Dedifferentiated amniotic fluid mesenchymal stem cell (primary cell): ENCODE results near the gene OR2AT4.
"Not testable (repeated sequence)": the region's sequence is repeated elsewhere in the genome, so short reads cannot be mapped to it uniquely, and the experiment has no call there.

Experiments used
- DNase-seq: peaks from one replicate; pipeline ENCODE4 v3.0.0-alpha.2; 2016; ENCODE audit errors: extremely low spot score

Gene OR2AT4

DNA sequence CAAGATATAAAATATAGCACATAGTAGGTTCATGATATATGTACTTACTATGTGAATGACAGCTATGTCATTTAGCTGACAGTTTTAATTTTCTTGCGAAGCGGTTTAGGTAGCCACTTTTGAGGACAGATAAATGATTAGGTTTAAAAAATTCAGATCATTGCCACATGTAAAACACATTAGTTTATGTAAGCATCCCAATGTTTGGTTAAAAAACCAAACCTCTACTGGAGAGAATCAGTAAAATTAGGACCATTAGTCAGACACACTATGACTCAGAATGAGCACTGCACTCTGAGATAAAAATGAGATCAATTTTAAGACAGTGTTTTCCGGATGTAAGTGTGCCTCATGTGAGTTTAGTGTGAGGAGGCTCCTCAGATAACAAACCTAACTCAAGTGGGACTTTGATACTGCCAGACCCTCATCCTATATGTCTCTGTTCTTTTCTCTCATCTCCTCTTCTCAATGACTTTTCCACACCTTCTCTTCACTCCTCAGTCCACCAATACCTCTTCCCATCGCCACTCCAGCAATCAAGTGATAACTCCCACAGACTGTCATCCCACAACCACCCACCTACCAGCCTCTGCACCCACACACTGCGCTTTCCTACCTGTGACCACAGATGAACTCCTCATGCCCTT, 6.8 kb upstream of the OR2AT4 start:
- no peak for DNase-seq

GRCh38 chr11:75101424-75102128, 4.9 kb upstream of the OR2AT4 start:
- DNase-seq: no peak

GRCh38 chr11:75100314-75100713, 3.6 kb upstream of the OR2AT4 start:
- no peak for DNase-seq

DNA sequence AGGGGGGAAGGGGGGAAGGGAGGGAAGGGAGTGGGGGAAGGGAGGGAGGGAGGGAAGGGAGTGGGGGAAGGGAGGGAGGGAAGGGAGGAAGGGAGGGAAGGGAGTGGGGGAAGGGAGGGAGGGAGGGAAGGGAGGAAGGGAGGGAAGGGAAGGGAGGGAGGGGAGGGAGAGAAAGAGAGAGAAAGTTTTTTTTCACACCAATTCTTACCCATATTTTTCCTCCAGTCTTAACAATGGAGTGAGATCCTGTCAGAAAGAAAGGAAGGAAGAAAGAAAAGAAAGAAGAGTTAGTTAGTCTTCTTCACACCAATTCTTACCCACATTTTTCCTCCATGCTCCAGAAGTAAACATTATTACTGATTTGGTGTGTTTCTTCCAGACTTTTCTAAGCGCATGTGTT, 3.0 kb upstream of the OR2AT4 start:
- no peak for DNase-seq

- DNase-seq: not testable (repeated sequence)
These were observed 2.3 kb upstream of the OR2AT4 start for GRCh38 chr11:75098835-75099439.

DNA sequence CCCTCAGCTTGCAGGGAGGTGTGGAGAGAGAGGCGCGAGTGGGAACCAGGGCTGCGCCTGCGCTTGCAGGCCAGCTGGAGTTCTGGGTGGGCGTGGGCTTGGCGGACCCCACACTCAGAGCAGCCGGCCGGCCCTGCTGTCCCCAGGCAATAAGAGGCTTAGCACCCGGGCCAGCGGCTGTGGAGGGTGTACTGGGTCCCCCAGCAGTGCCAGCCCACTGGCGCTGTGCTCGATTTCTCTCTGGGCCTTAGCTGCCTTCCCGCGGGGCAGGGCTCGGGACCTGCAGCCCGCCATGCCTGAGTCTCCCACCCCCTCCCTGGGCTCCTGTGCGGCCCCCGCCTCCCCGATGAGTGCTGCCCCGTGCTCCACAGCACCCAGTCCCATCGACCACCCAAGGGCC, 1.5 kb upstream of the OR2AT4 start:
- DNase-seq: not testable (repeated sequence)

GRCh38 chr11:75097173-75097557, 489 bp upstream of the OR2AT4 start:
- DNase-seq: no peak

- not testable (repeated sequence) for DNase-seq
These were observed 2.3 kb downstream of the OR2AT4 start for GRCh38 chr11:75094382-75094781.

GRCh38 chr11:75090671-75091177, 6.0 kb downstream of the OR2AT4 start:
- DNase-seq: no peak

GRCh38 chr11:75087319-75088305, 9.1 kb downstream of the OR2AT4 start:
- no peak for DNase-seq

DNA sequence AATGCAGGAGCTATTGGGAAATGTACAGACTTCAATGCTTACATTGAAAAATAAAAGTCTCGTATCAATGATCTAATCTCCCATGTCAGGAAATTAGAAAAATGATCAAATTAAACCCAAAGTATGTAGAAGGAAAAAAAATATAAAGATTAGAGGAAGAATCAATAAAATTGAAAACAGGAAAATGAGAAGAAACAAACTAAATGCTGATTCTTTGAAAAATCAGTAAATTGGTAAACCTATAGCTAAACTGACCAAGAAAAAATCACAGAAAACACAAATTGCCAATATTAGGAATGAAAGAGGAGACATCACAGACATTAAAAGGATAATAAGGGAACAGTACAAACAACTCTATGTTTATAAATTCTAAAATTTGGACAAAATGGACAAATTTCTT, 11.8 kb downstream of the OR2AT4 start:
- DNase-seq: no peak

DNA sequence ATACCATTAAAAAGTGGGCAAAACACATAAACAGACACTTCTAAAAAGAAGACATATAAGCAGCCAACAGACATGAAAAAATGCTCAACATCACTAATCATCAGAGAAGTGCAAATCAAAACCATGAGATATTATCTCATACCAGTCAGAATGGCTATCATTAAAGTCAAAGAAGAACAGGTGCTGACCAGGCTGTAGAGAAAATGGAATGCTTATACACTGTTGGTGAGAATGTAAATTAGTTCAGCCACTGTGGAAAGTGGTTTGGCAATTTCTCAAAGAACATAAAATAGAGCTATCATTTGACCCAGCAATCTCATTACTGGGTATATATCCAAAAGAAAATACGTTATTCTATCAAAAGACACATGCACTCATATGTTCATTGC, 13.5 kb downstream of the OR2AT4 start:
- DNase-seq: no peak

GRCh38 chr11:75082601-75083216, 14.0 kb downstream of the OR2AT4 start:
- DNase-seq: no peak

DNA sequence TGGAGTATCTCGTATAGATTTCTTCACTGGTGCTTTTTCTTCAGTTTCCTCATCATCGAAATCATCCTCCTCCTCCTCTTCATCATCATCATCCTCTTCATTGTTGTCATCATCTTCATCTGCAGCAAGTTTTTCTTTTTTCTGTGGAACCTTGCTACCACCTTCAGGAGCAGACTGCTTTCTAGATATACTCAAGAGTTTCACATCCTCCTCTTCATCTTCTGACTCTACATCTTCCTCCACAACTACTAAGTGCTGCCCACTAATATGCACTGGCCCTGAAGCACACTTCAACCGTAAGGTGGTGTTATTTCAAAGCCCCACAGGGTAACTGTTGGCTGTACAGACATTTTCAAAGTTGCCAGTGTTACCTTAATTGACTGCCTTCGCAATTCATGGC, 17.1 kb downstream of the OR2AT4 start:
- DNase-seq: no peak

- DNase-seq: no peak
These were observed 18.4 kb downstream of the OR2AT4 start for GRCh38 chr11:75078233-75078632.

GRCh38 chr11:75077316-75077715, 19.4 kb downstream of the OR2AT4 start:
- DNase-seq: no peak

DNA sequence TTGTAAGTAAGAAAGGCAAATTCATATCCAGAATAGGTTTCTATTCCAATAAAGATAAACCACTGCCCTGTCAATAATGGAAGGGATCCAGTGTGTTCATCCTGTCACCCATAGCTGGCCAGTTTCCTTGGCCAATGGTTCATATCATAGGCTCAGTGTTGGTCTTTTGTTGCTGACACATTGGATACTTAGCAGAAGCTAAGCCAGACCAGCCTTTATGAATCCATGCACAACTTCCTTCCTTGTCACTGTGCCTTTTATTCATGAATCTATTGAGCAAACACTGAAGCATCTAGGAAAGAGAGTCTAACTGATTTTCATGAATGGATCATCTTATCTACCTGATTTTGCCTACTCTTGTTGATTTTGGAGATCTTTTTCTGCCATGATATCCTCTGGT, 20.0 kb downstream of the OR2AT4 start:
- no peak for DNase-seq

DNA sequence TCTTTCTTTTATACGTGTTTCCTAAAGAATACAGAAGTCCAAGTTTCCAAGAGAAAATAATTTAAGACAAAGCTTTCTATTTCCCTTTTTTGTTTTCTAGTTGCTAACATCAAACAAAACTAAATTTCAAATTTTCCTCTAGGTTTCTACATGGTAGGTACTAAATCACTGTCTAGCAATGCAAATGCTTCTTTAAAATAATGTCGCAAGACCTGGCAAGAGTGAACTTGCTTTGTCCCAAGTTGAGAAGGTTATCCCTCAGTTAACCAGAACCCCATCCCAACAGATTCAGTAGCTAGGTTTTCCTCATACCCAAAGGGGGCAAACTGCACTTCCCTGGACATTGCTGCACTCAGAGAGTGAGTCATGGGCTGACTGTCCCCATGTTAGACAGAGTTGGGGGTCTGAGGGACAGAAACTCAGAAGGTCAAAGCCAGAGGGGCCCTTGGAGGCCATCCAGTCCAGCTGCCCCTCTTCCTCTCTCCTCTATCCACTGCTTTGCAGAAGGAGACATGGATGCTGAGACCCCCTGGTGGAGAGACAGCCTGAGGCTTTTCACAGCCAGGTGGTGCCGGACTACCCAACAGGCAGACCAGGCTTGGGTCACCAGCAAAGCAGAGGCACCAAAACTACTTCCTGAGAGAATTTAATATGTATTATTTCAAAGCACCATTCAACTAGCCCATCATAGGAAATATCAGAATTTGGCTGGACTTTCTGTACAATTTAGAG, 23.1 kb downstream of the OR2AT4 start:
- DNase-seq: no peak

DNA sequence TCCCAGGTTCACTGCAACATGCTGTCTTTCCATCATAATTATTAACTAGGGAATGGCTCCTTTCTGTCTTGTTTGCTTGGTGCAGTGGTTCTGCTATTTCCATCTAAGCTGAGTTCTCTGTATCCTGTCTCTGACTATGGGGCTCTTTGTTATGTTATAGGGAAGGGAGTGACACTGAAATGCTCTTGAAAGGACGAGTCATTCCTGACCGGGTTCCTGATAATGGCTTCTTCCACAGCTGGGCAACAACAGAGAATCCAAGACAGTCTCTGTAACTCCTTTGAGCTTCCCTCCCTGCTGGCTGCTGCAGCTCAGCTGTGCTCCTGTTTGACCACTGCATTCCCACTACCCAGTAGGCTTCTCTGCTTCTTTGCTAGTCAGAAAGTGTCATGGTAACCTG, 24.1 kb downstream of the OR2AT4 start:
- DNase-seq: no peak

DNA sequence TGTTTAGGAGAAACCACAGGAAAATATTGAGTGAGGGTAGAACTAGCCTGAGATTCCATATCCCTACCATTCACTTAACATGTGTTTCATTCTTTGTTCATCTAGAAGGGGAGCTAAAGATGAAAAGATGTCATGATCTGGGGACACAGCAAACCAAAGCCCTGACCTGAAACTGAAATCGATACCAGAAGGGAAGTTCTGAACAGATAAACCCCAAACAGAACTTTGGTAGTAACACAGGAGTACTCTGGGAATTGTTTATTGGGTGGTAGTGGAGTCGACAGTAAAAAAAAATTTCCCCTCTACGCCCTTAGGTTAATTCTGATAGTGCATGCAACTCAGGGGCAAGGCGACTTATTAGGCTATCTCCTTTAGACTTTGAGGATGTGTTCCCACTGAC, 27.2 kb downstream of the OR2AT4 start:
- no peak for DNase-seq

DNA sequence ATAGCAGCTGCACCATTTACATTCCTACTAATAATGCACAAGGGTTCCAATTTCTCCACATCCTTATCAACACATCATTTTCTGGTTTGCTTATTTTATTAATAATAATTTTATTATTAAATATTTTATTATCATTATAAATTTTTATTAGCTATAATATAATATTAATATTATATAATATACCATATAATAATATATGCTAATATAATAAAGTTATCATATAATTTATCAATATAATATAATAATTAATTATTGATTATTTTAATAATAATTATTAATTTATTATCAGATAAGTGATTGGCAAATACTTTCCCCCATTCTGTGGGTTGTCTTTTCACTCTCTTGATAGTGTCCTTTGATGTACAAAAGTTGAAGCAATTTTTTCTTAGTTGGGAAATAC, 27.7 kb downstream of the OR2AT4 start:
- no peak for DNase-seq
